ENCODE results near the gene MAP3K6. TPM values are rescaled to one million over a fixed set of nuclear protein-coding genes. Genes with fewer than 3 reads are reported as not detected.

The MAP3K6 gene
- total RNA-seq, 2 experiments from 2014 or later: 8.3 to 9.5 TPM

DNA sequence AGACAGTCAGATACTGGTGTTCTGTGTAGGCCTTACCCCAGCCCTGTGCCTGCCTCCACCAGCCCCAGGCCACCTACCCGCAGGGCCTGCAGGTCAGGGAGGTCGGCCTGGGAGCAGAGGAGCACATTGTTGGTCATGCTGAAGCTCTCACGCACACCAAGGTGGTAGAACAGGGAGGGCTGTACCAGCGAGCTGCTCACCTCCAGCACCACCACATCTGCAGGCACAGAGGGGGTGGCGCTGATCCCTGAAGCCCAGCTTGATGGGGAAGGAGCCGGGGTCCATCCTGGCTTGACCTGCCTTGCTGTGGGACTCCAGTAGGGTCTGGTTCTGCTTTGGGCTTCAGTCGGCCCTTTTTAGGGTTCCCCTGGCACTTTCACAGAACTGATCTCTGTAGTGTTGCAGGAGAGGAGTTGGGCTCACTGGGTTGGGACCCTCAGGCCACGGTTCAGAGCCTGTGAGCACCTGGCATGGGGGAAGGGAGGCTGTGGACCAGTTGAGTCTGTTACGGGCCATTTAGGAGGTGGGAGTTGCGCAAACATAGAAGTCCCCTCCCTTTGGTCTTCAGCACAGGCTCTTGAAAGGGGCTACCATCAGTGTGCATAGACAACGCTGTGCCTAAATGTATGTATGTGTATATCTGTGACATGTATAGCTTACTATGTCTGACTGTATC is 1.9 kb downstream of the MAP3K6 start:
- H3K9me3 Mint-ChIP-seq: no peaks in the 10 kb centered on the region
- TF ChIP-seq, protein P1, sequence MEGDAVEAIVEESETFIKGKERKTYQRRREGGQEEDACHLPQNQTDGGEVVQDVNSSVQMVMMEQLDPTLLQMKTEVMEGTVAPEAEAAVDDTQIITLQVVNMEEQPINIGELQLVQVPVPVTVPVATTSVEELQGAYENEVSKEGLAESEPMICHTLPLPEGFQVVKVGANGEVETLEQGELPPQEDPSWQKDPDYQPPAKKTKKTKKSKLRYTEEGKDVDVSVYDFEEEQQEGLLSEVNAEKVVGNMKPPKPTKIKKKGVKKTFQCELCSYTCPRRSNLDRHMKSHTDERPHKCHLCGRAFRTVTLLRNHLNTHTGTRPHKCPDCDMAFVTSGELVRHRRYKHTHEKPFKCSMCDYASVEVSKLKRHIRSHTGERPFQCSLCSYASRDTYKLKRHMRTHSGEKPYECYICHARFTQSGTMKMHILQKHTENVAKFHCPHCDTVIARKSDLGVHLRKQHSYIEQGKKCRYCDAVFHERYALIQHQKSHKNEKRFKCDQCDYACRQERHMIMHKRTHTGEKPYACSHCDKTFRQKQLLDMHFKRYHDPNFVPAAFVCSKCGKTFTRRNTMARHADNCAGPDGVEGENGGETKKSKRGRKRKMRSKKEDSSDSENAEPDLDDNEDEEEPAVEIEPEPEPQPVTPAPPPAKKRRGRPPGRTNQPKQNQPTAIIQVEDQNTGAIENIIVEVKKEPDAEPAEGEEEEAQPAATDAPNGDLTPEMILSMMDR (IDR thresholded peaks at IDR 0.05): no peak
- H3K27me3 Mint-ChIP-seq: no peaks in the 10 kb centered on the region
- CTCF ChIA-PET: interaction anchor here (0.8 to 8.2 kb wide), 11 partner anchors 8 to 68 kb away, joined by 3 to 91 read pairs (median 7); partner anchors contain the start of gene CD164L2
- H3K4me3 Mint-ChIP-seq: peak overlapping the region; percentile 82
- H3K4me1 Mint-ChIP-seq (ENCODE audit: low read depth): peaks cover 22% of the 10 kb centered on the region
- DNase-seq (no peak), ATAC-seq (no peak)
- intact Hi-C loops (cut with micrococcal nuclease): no loop called here
- H3K27ac Mint-ChIP-seq: peak overlapping the region; percentile 37
- no peaks in the 10 kb centered on the region for H3K36me3 Mint-ChIP-seq (ENCODE audit: low read depth)
- POLR2A ChIA-PET: interaction anchor here (0.6 to 3.2 kb wide), 9 partner anchors 9 to 303 kb away, joined by 3 to 31 read pairs (median 3); no protein-coding TSS in a partner anchor

DNA sequence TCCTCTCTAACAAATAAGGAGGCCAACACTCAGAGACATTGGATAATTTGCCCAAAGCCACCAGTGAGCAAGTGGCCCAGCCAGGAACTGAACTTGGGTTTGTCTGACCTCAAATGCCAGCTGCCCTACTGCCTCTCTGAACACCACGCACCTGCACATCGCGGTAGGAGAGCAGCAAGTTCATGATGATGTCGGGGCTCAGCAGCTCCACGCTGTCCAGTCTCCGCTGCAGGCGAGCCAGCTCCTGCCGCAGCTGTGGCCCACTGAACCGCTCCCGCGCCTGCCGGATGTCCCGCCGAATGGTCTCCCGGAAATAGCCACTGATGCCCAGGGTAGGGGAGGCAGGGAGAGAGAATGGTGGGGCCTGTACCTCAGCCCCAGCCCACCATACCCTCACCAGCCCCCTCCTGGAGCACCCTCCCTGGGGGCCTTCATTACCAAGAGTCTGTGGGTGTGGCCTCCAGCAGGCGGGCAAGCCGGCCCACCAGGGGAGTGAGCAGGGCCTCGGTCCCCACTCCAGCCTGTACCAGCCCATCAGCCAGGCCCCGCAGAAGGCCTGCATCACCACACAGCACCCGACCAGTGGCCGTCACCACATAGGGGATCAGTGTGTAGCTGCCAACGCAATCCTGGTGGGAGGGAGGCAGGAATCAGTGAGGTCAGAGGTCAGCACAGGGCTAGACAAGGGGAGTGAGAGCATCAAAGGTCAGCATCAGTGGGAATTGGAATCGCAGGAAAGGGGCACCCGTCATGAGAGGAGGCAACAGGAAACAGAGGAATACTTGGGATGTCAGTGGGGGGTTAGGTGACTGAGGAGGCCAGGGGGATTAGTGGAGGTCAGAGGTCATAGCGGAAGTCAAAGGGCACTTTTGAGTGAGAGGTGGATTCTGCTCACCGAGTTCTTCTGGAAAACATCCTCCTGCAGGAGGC is 2.7 kb downstream of the MAP3K6 start:
- Mint-ChIP-seq H3K4me3 (no peak overlapping the region), H3K9me3 (no peaks in the 10 kb centered on the region), H3K27ac (no peak overlapping the region), H3K27me3 (peaks cover under 1% of the 10 kb centered on the region), H3K4me1 (ENCODE audit: low read depth) (peaks cover 22% of the 10 kb centered on the region), H3K36me3 (ENCODE audit: low read depth) (no peaks in the 10 kb centered on the region)
- ATAC-seq (no peak), DNase-seq (no peak)
- intact Hi-C loops (cut with micrococcal nuclease): no loop called here
- TF ChIP-seq, protein P1 (IDR thresholded peaks at IDR 0.05): no peak
- POLR2A ChIA-PET: interaction anchor here (0.6 to 3.2 kb wide), 2 partner anchors 8 to 304 kb away, joined by 3 to 31 read pairs; no protein-coding TSS in a partner anchor
- CTCF ChIA-PET: interaction anchor here (1.5 to 3.2 kb wide), 4 partner anchors 27 to 67 kb away, joined by 4 to 13 read pairs (median 8); no protein-coding TSS in a partner anchor

DNA sequence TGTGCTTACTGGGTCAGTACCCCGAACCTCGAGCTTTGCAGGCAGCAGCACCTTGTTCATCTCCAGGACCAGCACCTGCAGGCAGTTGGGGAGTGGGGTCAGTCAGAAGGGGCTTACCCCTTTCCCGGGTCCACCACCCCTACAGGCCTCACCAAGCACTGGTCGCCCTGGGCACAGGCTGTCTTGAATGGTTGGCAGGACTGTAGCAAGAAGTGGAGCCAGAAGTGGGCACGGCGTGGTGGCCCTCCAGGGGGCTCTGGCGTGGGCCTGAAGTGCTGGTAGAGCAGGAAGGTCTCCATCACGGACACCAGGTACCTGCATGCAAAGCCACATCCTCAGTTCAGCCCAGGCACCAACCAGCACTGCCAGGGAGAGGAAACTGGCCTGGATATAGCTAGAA is 5.2 kb downstream of the MAP3K6 start:
- TF ChIP-seq, protein P1 (IDR thresholded peaks at IDR 0.05): no peak
- Mint-ChIP-seq H3K27ac (no peak overlapping the region), H3K36me3 (ENCODE audit: low read depth) (no peaks in the 10 kb centered on the region), H3K4me3 (no peak overlapping the region), H3K9me3 (no peaks in the 10 kb centered on the region), H3K27me3 (peaks cover 2% of the 10 kb centered on the region), H3K4me1 (ENCODE audit: low read depth) (peaks cover 38% of the 10 kb centered on the region)
- CTCF ChIA-PET: interaction anchor here (1.1 to 2.6 kb wide), 5 partner anchors 20 to 41 kb away, joined by 3 to 9 read pairs (median 4); no protein-coding TSS in a partner anchor
- DNase-seq: no peak
- POLR2A ChIA-PET: interaction anchor here (1.1 to 1.3 kb wide), 2 partner anchors 9 to 11 kb away, joined by 3 to 4 read pairs; no protein-coding TSS in a partner anchor
- ATAC-seq: no peak
- intact Hi-C loops (cut with micrococcal nuclease): no loop called here

DNA sequence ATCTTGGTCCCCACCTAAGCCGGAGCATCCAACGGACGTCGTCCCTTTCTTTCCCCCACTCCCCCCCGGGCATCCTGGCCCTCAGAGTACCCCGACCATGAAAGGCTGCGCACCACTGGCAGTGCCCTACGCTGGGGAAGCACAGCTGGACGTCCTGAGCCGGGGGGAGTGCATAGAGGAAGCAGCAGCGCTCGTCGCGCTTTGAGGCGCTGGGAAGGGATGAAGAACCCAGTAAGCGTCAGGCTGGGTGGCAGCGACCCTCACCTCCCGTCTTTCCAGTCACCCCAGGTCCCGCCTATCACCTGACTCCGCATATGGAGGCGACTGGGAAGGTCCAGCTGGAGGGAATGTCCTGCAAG is 5.7 kb downstream of the MAP3K6 start:
- Mint-ChIP-seq H3K27me3 (peaks cover 2% of the 10 kb centered on the region), H3K27ac (no peak overlapping the region), H3K9me3 (no peaks in the 10 kb centered on the region), H3K4me3 (no peak overlapping the region), H3K36me3 (ENCODE audit: low read depth) (no peaks in the 10 kb centered on the region), H3K4me1 (ENCODE audit: low read depth) (peaks cover 43% of the 10 kb centered on the region)
- ChIA-PET CTCF (interaction anchor here (1.1 kb wide), 1 partner anchor 20 kb away, joined by 3 read pairs; no protein-coding TSS in a partner anchor), POLR2A (no interaction called here)
- intact Hi-C loops (cut with micrococcal nuclease): no loop called here
- TF ChIP-seq, protein P1 (IDR thresholded peaks at IDR 0.05): no peak
- no peak for ATAC-seq
- DNase-seq: no peak

Data from activated CD8-positive, alpha-beta T cell treated with anti-CD3 and anti-CD28 coated beads for 36 hours (primary cell).